ENCODE results near the gene MDK.

- TF ChIP-seq POLR2A (IDR thresholded peaks at IDR 0.05) (no peak), CTCF (IDR thresholded peaks at IDR 0.05) (no peak)
Measured at GRCh38 chr11:46387456-46387855, 6.0 kb downstream of the MDK start.

Data from transverse colon (tissue), 3 donors.